Panc1 (cell line): ENCODE measurements around the gene LAG3.

Source experiments
- POLR2AphosphoS5 ChIP-seq: IDR thresholded peaks from 2 replicates; pipeline ENCODE4 v1.6.1; 2012; ENCODE audit warnings: mild to moderate bottlenecking, low read depth, low read length, moderate library complexity
- REST ChIP-seq, 2 experiments: IDR thresholded peaks; 2 replicates each; pipeline ENCODE4 v1.6.1; 2011 to 2012; ENCODE audit warnings: low read depth in 2 of 2, control low read depth in 1 of 2, low read length in 1 of 2, mild to moderate bottlenecking in 1 of 2, moderate library complexity in 1 of 2; ENCODE audit not compliant: insufficient read depth in 1 of 2
- SIN3A ChIP-seq: IDR thresholded peaks from 2 replicates; pipeline ENCODE4 v1.6.1; 2012; ENCODE audit warnings: low read depth, mild to moderate bottlenecking, low read length, moderate library complexity, borderline replicate concordance; ENCODE audit not compliant: insufficient read depth
- TF ChIP-seq, protein P1 (sequence below): fragments of 450-650 bp; IDR thresholded peaks from 2 replicates; pipeline ENCODE4 v1.5.1; 2017; ENCODE audit warnings: mild to moderate bottlenecking

- TF ChIP-seq, protein P1, sequence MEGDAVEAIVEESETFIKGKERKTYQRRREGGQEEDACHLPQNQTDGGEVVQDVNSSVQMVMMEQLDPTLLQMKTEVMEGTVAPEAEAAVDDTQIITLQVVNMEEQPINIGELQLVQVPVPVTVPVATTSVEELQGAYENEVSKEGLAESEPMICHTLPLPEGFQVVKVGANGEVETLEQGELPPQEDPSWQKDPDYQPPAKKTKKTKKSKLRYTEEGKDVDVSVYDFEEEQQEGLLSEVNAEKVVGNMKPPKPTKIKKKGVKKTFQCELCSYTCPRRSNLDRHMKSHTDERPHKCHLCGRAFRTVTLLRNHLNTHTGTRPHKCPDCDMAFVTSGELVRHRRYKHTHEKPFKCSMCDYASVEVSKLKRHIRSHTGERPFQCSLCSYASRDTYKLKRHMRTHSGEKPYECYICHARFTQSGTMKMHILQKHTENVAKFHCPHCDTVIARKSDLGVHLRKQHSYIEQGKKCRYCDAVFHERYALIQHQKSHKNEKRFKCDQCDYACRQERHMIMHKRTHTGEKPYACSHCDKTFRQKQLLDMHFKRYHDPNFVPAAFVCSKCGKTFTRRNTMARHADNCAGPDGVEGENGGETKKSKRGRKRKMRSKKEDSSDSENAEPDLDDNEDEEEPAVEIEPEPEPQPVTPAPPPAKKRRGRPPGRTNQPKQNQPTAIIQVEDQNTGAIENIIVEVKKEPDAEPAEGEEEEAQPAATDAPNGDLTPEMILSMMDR = no peak
- no peak for TF ChIP-seq POLR2AphosphoS5
- TF ChIP-seq SIN3A = no peak
- no peak for TF ChIP-seq REST (IDR thresholded peaks at IDR 0.05; ENCODE audit: insufficient read depth in 1 of 2, low read depth in 2 of 2, low read length in 1 of 2)
Measured at GRCh38 chr12:6751767-6752166, 20.6 kb upstream of the LAG3 start.
